WTC11 (cell line): Measurements from ENCODE around the gene EHBP1. TPM values are rescaled to one million over a fixed set of nuclear protein-coding genes. Genes with fewer than 3 reads are reported as not detected.

Experiments
- ATAC-seq: fragments of 200-7000 bp; cut with Tn5 transposase; 2 replicates; pipeline ENCODE4 v1.10.0; 2021; ENCODE audit warnings: mild to moderate bottlenecking, moderate library complexity
- CTCF ChIA-PET: fragments of 300-600 bp; sonication (Branson Sonifier 250); formaldehyde crosslinking; loops from one replicate; lab custom pipeline; 2021; ENCODE audit warnings: antibody characterized with exemption; lab: Charles Lee
- POLR2A ChIA-PET: fragments of 350-600 bp; sonication (Branson Sonifier 250); formaldehyde crosslinking; loops from one replicate; lab custom pipeline; 2021; ENCODE audit warnings: antibody characterized with exemption; lab: Charles Lee
- DNase-seq: peaks from one replicate; pipeline ENCODE4 v3.0.0; 2021; ENCODE audit warnings: low spot score
- H3K27ac Mint-ChIP-seq: 2 replicates; pipeline ENCODE4 v1.8.0; 2021; ENCODE audit warnings: mixed read lengths
- H3K27me3 Mint-ChIP-seq: 2 replicates; pipeline ENCODE4 v1.8.0; 2021; ENCODE audit warnings: low read depth, mild to moderate bottlenecking, moderate library complexity, mixed read lengths
- H3K36me3 Mint-ChIP-seq: 2 replicates; pipeline ENCODE4 v1.8.0; 2021; ENCODE audit warnings: mixed read lengths
- H3K4me1 Mint-ChIP-seq: 2 replicates; pipeline ENCODE4 v1.8.0; 2022; ENCODE audit warnings: mixed read lengths
- H3K4me3 Mint-ChIP-seq: 2 replicates; pipeline ENCODE4 v1.8.0; 2021; ENCODE audit warnings: mild to moderate bottlenecking, moderate library complexity, mixed read lengths
- H3K9me3 Mint-ChIP-seq: 2 replicates; pipeline ENCODE4 v1.8.0; 2021; ENCODE audit warnings: mixed read lengths
- FOXJ3 ChIP-seq: sonication (generic); formaldehyde crosslinking; IDR thresholded peaks from 2 replicates; pipeline ENCODE4 v1.9.0; 2021; ENCODE audit warnings: missing genetic modification reagents, mild to moderate bottlenecking, borderline replicate concordance
- FOXP1 ChIP-seq: sonication (generic); formaldehyde crosslinking; IDR thresholded peaks from 2 replicates; pipeline ENCODE4 v1.8.0; 2022; ENCODE audit warnings: missing genetic modification reagents, mild to moderate bottlenecking, moderate library complexity, borderline replicate concordance
- GABPB1 ChIP-seq: sonication (generic); formaldehyde crosslinking; IDR thresholded peaks from 2 replicates; pipeline ENCODE4 v1.8.1; 2023; ENCODE audit warnings: mild to moderate bottlenecking, missing genetic modification reagents
- KAT7 ChIP-seq: sonication (generic); formaldehyde crosslinking; IDR thresholded peaks from 2 replicates; pipeline ENCODE4 v1.8.1; 2023; ENCODE audit warnings: missing genetic modification reagents, mild to moderate bottlenecking, borderline replicate concordance
- NFATC4 ChIP-seq: fragments of 250-450 bp; sonication (Bioruptor Pico); IDR thresholded peaks from 2 replicates; pipeline ENCODE4 v1.9.0; 2021; ENCODE audit warnings: mild to moderate bottlenecking
- NFYB ChIP-seq: sonication (generic); formaldehyde crosslinking; conservative IDR thresholded peaks from 2 replicates; pipeline ENCODE4 v1.8.0; 2022; ENCODE audit warnings: low read depth, missing genetic modification reagents
- NR2C2 ChIP-seq: sonication (generic); formaldehyde crosslinking; IDR thresholded peaks from 2 replicates; pipeline ENCODE4 v1.8.0; 2022; ENCODE audit warnings: mild to moderate bottlenecking, missing genetic modification reagents
- PRDM15 ChIP-seq: sonication (generic); formaldehyde crosslinking; IDR thresholded peaks from 2 replicates; pipeline ENCODE4 v1.8.0; 2022; ENCODE audit warnings: missing genetic modification reagents
- TCF7 ChIP-seq: sonication (generic); formaldehyde crosslinking; IDR thresholded peaks from 2 replicates; pipeline ENCODE4 v1.8.0; 2022; ENCODE audit warnings: mild to moderate bottlenecking, low read depth, missing genetic modification reagents, moderate library complexity
- TEAD1 ChIP-seq: sonication (generic); formaldehyde crosslinking; IDR thresholded peaks from 2 replicates; pipeline ENCODE4 v1.8.0; 2022; ENCODE audit warnings: mild to moderate bottlenecking, missing genetic modification reagents
- TP53 ChIP-seq: sonication (generic); formaldehyde crosslinking; IDR thresholded peaks from 2 replicates; pipeline ENCODE4 v1.8.1; 2023; ENCODE audit warnings: mild to moderate bottlenecking, missing genetic modification reagents
- ZNF121 ChIP-seq: sonication (generic); formaldehyde crosslinking; IDR thresholded peaks from 2 replicates; pipeline ENCODE4 v1.8.0; 2023; ENCODE audit warnings: missing genetic modification reagents
- ZNF138 ChIP-seq: sonication (generic); formaldehyde crosslinking; conservative IDR thresholded peaks from 2 replicates; pipeline ENCODE4 v1.8.1; 2022; ENCODE audit warnings: mild to moderate bottlenecking, moderate library complexity, missing genetic modification reagents
- ZNF232 ChIP-seq: sonication (generic); formaldehyde crosslinking; IDR thresholded peaks from 2 replicates; pipeline ENCODE4 v1.8.0; 2022; ENCODE audit warnings: mild to moderate bottlenecking, missing genetic modification reagents
- ZNF263 ChIP-seq: sonication (generic); formaldehyde crosslinking; IDR thresholded peaks from 2 replicates; pipeline ENCODE4 v1.8.1; 2022; ENCODE audit warnings: low read depth, mild to moderate bottlenecking, moderate library complexity, missing genetic modification reagents
- ZNF317 ChIP-seq: sonication (generic); formaldehyde crosslinking; IDR thresholded peaks from 2 replicates; pipeline ENCODE4 v1.8.1; 2023; ENCODE audit warnings: low read depth, mild to moderate bottlenecking, moderate library complexity, missing genetic modification reagents, borderline replicate concordance
- ZNF532 ChIP-seq: fragments of 250-450 bp; sonication (Bioruptor Pico); IDR thresholded peaks from 2 replicates; pipeline ENCODE4 v1.9.0; 2021; ENCODE audit warnings: mild to moderate bottlenecking, borderline replicate concordance
- total RNA-seq: library from RNA; stranded (reverse); gene quantifications from 3 replicates; pipeline ENCODE4 v1.2.3, GENCODE V29; 2021
- TF ChIP-seq, protein P1 (sequence below): fragments of 250-450 bp; sonication (Bioruptor Pico); IDR thresholded peaks from 2 replicates; pipeline ENCODE4 v1.9.0; 2021; ENCODE audit warnings: mild to moderate bottlenecking
- TF ChIP-seq, protein P2 (sequence below): sonication (generic); formaldehyde crosslinking; IDR thresholded peaks from 2 replicates; pipeline ENCODE4 v1.8.1; 2023; ENCODE audit warnings: mild to moderate bottlenecking, missing genetic modification reagents, borderline replicate concordance

Gene EHBP1
- total RNA-seq, 1 experiment from 2014 or later, result 36.4 TPM

DNA sequence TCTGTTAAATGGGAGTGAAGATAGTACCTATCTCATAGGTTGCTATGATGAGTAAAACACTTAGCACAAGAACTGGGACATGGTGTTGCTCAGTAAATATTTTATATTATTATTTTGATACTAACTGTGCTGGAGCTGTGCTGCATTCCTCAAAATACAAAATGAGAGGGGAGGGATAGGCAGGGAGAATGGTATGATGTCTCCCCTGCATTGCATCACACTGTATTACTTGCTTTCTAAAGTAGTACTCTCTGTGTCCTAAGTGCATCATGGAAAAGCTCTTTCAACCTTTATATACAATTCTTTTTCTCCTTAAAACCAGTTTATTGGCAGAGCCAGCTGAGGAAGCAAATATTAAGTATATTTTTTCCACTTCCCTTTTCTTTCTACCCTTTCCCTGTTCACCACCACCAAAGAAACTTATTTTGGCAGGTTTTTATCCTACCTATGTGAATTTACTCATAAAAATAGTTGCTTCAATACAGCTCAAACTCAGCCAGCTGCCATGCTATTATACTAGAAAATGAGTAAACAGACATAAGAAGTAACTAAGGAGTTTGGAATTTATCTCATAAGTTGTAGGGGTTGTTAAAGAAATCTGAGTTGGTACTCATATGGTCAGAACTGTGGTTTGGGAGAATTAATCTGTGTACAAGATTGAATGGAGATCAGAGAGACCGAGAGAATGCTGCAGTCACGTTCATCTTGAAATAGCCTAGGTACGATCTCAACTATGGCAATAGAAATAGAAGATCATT, 60.3 kb downstream of the EHBP1 start:
- peaks cover 14% of the 10 kb centered on the region for H3K9me3 Mint-ChIP-seq
- no peak for TF ChIP-seq ZNF532 (CRISPR knock-in tag)
- no peak for TF ChIP-seq TEAD1 (CRISPR knock-in tag)
- no peak for TF ChIP-seq ZNF317 (CRISPR knock-in tag)
- TF ChIP-seq FOXP1 (CRISPR knock-in tag), result no peak
- no peak for TF ChIP-seq ZNF138
- TF ChIP-seq NFATC4 (CRISPR knock-in tag), result no peak
- TF ChIP-seq KAT7 (CRISPR knock-in tag), result no peak
- TF ChIP-seq GABPB1 (CRISPR knock-in tag), result no peak
- TF ChIP-seq TCF7, result no peak
- no peak for TF ChIP-seq NR2C2
- TF ChIP-seq ZNF232, result no peak
- no peak for TF ChIP-seq TP53
- TF ChIP-seq, protein P1, sequence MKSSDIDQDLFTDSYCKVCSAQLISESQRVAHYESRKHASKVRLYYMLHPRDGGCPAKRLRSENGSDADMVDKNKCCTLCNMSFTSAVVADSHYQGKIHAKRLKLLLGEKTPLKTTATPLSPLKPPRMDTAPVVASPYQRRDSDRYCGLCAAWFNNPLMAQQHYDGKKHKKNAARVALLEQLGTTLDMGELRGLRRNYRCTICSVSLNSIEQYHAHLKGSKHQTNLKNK (CRISPR knock-in tag), result no peak
- TF ChIP-seq, protein P2, sequence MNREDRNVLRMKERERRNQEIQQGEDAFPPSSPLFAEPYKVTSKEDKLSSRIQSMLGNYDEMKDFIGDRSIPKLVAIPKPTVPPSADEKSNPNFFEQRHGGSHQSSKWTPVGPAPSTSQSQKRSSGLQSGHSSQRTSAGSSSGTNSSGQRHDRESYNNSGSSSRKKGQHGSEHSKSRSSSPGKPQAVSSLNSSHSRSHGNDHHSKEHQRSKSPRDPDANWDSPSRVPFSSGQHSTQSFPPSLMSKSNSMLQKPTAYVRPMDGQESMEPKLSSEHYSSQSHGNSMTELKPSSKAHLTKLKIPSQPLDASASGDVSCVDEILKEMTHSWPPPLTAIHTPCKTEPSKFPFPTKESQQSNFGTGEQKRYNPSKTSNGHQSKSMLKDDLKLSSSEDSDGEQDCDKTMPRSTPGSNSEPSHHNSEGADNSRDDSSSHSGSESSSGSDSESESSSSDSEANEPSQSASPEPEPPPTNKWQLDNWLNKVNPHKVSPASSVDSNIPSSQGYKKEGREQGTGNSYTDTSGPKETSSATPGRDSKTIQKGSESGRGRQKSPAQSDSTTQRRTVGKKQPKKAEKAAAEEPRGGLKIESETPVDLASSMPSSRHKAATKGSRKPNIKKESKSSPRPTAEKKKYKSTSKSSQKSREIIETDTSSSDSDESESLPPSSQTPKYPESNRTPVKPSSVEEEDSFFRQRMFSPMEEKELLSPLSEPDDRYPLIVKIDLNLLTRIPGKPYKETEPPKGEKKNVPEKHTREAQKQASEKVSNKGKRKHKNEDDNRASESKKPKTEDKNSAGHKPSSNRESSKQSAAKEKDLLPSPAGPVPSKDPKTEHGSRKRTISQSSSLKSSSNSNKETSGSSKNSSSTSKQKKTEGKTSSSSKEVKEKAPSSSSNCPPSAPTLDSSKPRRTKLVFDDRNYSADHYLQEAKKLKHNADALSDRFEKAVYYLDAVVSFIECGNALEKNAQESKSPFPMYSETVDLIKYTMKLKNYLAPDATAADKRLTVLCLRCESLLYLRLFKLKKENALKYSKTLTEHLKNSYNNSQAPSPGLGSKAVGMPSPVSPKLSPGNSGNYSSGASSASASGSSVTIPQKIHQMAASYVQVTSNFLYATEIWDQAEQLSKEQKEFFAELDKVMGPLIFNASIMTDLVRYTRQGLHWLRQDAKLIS (CRISPR knock-in tag), result no peak
- no peak for TF ChIP-seq ZNF121
- no peak for TF ChIP-seq FOXJ3 (CRISPR knock-in tag)
- no peak for ATAC-seq
- H3K27me3 Mint-ChIP-seq, result no peaks in the 10 kb centered on the region
- H3K36me3 Mint-ChIP-seq, result peaks cover 16% of the 10 kb centered on the region
- H3K4me3 Mint-ChIP-seq, result no peak overlapping the region
- CTCF ChIA-PET, result interaction anchor here (0.8 to 1.5 kb wide), 2 partner anchors 9 to 309 kb away, joined by 3 read pairs; no protein-coding TSS in a partner anchor
- H3K27ac Mint-ChIP-seq, result no peak overlapping the region
- H3K4me1 Mint-ChIP-seq, result peaks cover 11% of the 10 kb centered on the region
- POLR2A ChIA-PET, result no interaction called here
- no peak for DNase-seq

DNA sequence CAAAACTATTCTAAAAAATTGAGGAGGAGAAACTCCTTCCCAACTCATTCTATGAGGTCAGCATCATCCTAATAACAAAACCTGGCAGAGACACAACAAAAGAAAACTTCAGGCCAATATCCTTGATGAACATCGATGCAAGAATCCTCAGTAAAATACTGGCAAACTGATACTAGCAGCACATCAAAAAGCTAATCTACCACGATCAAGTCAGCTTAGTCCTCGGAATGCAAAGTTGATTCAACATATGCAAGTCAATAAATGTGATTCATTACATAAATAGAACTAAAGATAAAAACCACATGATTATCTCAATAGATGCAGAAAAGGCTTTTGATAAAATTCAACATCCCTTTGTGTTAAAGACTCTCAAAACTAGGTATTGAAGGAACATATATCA, 63.1 kb downstream of the EHBP1 start:
- ChIA-PET POLR2A (interaction anchor here (0.9 kb wide), 1 partner anchor 20 kb away, joined by 5 read pairs; no protein-coding TSS in a partner anchor), CTCF (interaction anchor here (0.7 to 1.0 kb wide), 2 partner anchors 311 to 312 kb away, joined by 3 to 8 read pairs; no protein-coding TSS in a partner anchor)
- H3K4me1 Mint-ChIP-seq, result no peaks in the 10 kb centered on the region
- no peak overlapping the region for H3K27ac Mint-ChIP-seq
- H3K4me3 Mint-ChIP-seq, result no peak overlapping the region
- H3K27me3 Mint-ChIP-seq, result no peaks in the 10 kb centered on the region
- H3K36me3 Mint-ChIP-seq, result peaks cover 16% of the 10 kb centered on the region
- ATAC-seq (no peak), DNase-seq (no peak)
- H3K9me3 Mint-ChIP-seq, result peaks cover 14% of the 10 kb centered on the region
- no peak for TF ChIP-seq NFYB
- no peak for TF ChIP-seq ZNF263 (CRISPR knock-in tag)
- no peak for TF ChIP-seq PRDM15 (CRISPR knock-in tag)
